SU-DHL-6 (cell line): ENCODE data around the gene MED29.

Source experiments
- H2AFZ ChIP-seq: fragments of 200-600 bp; sonication (generic); 2 replicates; pipeline ENCODE4 v1.6.1; 2014; ENCODE audit warnings: low read depth, mild to moderate bottlenecking, moderate library complexity, mixed read lengths, antibody characterized with exemption, low read length; ENCODE audit not compliant: severe bottlenecking
- H3F3A ChIP-seq: fragments of 200-600 bp; shearing (Covaris generic); 2 replicates; pipeline ENCODE4 v1.6.0; 2016; ENCODE audit warnings: antibody characterized with exemption, mild to moderate bottlenecking; ENCODE audit not compliant: insufficient read depth
- H3K27ac ChIP-seq: fragments of 200-600 bp; sonication (generic); 2 replicates; pipeline ENCODE4 v1.5.1; 2016; ENCODE audit warnings: low read depth, mild to moderate bottlenecking, low read length, moderate library complexity, mixed read lengths
- H3K27me3 ChIP-seq: fragments of 200-600 bp; sonication (generic), shearing (Covaris generic); 2 replicates; pipeline ENCODE4 v1.6.0; 2014; ENCODE audit warnings: mild to moderate bottlenecking, low read length
- H3K36me3 ChIP-seq: fragments of 200-600 bp; sonication (generic); 2 replicates; pipeline ENCODE4 v1.6.1; 2014; ENCODE audit warnings: mild to moderate bottlenecking, low read length, mixed read lengths
- H3K4me2 ChIP-seq: fragments of 300-600, 200-600 bp; shearing (Covaris generic), sonication (generic); 2 replicates; pipeline ENCODE4 v1.6.0; 2014; ENCODE audit warnings: low read length, low read depth, mild to moderate bottlenecking; ENCODE audit not compliant: poor library complexity, severe bottlenecking
- H3K4me3 ChIP-seq: fragments of 200-600 bp; sonication (generic); 2 replicates; pipeline ENCODE4 v1.5.1; 2014; ENCODE audit warnings: antibody characterized with exemption, low read length, mild to moderate bottlenecking, mixed read lengths; ENCODE audit not compliant: insufficient read depth, poor library complexity, severe bottlenecking
- H3K79me2 ChIP-seq: fragments of 200-600 bp; sonication (generic); 2 replicates; pipeline ENCODE4 v1.6.1; 2014; ENCODE audit warnings: mild to moderate bottlenecking, low read length, moderate library complexity; ENCODE audit not compliant: insufficient read depth
- H3K9ac ChIP-seq: fragments of 200-600 bp; sonication (generic); 2 replicates; pipeline ENCODE4 v1.7.0; 2014; ENCODE audit warnings: mild to moderate bottlenecking, low read length
- H3K9me2 ChIP-seq: fragments of 200-600 bp; sonication (generic); replicated peaks from 2 replicates; pipeline ENCODE4 v1.6.1; 2014; ENCODE audit warnings: low read length; ENCODE audit not compliant: insufficient read depth
- H3K9me3 ChIP-seq: fragments of 200-600 bp; sonication (generic); 2 replicates; pipeline ENCODE4 v1.6.1; 2014; ENCODE audit warnings: low read length, mixed read lengths; ENCODE audit not compliant: insufficient read depth
- H4K20me1 ChIP-seq: fragments of 200-600 bp; sonication (generic); 2 replicates; pipeline ENCODE4 v1.6.1; 2014; ENCODE audit warnings: low read depth, mild to moderate bottlenecking, antibody characterized with exemption, low read length, moderate library complexity, mixed read lengths
- EZH2phosphoT487 ChIP-seq: fragments of 200-600 bp; sonication (generic), shearing (Covaris generic); conservative IDR thresholded peaks from 2 replicates; pipeline ENCODE4 v1.6.1; 2018; ENCODE audit warnings: mild to moderate bottlenecking, antibody characterized with exemption, low read length, moderate library complexity, mixed read lengths
- TF ChIP-seq, protein P1 (sequence below): fragments of 200-600 bp; sonication (generic); IDR thresholded peaks from one replicate; pipeline ENCODE4 v1.5.1; 2017; ENCODE audit warnings: antibody characterized with exemption, mild to moderate bottlenecking, low read length, moderate library complexity; ENCODE audit not compliant: insufficient read depth, poor library complexity, severe bottlenecking

Gene MED29

DNA sequence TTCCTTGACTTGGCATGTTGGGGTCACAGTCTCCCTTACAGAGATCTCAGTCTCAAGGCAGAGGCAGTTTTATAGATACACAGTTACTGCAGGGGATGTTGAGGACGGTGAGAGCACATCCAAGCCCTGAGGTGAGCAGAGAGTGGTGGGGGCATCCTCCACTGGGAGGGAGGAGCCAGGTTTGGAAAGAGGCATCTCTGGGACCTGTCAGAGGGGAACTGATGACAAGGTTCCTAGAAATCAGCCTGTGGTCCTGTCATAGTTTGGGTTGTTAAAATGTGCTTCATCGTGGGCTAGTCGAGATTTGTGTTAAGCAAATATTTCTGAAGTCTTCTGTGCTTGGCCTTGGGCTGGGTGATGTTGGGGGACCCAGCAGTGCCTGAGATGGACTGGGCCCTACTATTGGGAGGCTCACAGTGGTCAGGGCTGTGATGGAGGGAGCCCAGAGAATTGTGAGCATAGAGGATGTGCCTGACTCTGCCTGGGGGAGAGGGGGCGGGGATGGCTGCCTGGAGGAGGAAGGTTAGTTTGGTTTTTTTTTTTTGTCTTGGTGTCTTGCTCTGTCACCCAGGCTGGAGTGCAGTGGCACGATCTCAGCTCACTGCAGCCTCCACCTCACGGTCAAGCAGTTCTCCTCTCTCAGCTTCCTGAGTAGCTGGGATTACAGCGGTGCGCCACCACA is 58.1 kb downstream of the MED29 start:
- no peaks in the 10 kb centered on the region for H3K9me3 ChIP-seq
- H3F3A ChIP-seq = peaks cover 7% of the 10 kb centered on the region; the same call in 1 of the 2 replicates
- no peak for TF ChIP-seq EZH2phosphoT487
- TF ChIP-seq, protein P1, sequence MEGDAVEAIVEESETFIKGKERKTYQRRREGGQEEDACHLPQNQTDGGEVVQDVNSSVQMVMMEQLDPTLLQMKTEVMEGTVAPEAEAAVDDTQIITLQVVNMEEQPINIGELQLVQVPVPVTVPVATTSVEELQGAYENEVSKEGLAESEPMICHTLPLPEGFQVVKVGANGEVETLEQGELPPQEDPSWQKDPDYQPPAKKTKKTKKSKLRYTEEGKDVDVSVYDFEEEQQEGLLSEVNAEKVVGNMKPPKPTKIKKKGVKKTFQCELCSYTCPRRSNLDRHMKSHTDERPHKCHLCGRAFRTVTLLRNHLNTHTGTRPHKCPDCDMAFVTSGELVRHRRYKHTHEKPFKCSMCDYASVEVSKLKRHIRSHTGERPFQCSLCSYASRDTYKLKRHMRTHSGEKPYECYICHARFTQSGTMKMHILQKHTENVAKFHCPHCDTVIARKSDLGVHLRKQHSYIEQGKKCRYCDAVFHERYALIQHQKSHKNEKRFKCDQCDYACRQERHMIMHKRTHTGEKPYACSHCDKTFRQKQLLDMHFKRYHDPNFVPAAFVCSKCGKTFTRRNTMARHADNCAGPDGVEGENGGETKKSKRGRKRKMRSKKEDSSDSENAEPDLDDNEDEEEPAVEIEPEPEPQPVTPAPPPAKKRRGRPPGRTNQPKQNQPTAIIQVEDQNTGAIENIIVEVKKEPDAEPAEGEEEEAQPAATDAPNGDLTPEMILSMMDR = no peak
- no peaks in the 10 kb centered on the region for H3K9me2 ChIP-seq
- no peak overlapping the region for H3K4me3 ChIP-seq
- H3K9ac ChIP-seq = peak overlapping the region; percentile 100
- no peaks in the 10 kb centered on the region; the same call in 1 of the 2 replicates for H4K20me1 ChIP-seq
- H2AFZ ChIP-seq = no peak overlapping the region
- peak overlapping the region; percentile 77 for H3K27ac ChIP-seq
- H3K79me2 ChIP-seq = peaks cover 95% of the 10 kb centered on the region
- H3K4me2 ChIP-seq = peak overlapping the region; percentile 97
- H3K36me3 ChIP-seq = no peaks in the 10 kb centered on the region
- no peaks in the 10 kb centered on the region for H3K27me3 ChIP-seq
